ENCODE data around the gene FZR1. TPM values are rescaled to one million over a fixed set of nuclear protein-coding genes. Genes with fewer than 3 reads are reported as not detected.

FZR1 gene
- total and polyA plus RNA-seq, 2 of the 13 experiments (the other 11 are each of a cell fraction or from before 2014, with no cell fraction given) = 29.0 to 30.8 TPM

- TF ChIP-seq ATF4 (CRISPR knock-in tag; IDR thresholded peaks at IDR 0.05) (no peak), ZNF615 (CRISPR knock-in tag; IDR thresholded peaks at IDR 0.05; ENCODE audit: borderline replicate concordance) (no peak), NKX3-1 (CRISPR knock-in tag; IDR thresholded peaks at IDR 0.05) (peak; percentile 32; the same call in 1 of the 2 replicates), ZZZ3 (CRISPR knock-in tag; IDR thresholded peaks at IDR 0.05; ENCODE audit: borderline replicate concordance) (no peak), RFX5 (IDR thresholded peaks at IDR 0.05; ENCODE audit: low read depth, low read length) (no peak), ZNF674 (CRISPR knock-in tag; IDR thresholded peaks at IDR 0.05; ENCODE audit: low read depth) (no peak), ZBED4 (CRISPR knock-in tag; IDR thresholded peaks at IDR 0.05; ENCODE audit: borderline replicate concordance) (peak; percentile 45; the same call in 1 of the 2 replicates), ZNF296 (CRISPR knock-in tag; conservative IDR thresholded peaks at IDR 0.05) (peak; percentile 54; the same call in 1 of the 2 replicates), SOX6 (IDR thresholded peaks at IDR 0.05) (no peak), SOX6 (CRISPR knock-in tag; IDR thresholded peaks at IDR 0.05) (0 out of 2 replicates have a peak, but pooled peaks have one; percentile 36), ZNF878 (CRISPR knock-in tag; IDR thresholded peaks at IDR 0.05) (peak; percentile 80; the same call in 1 of the 2 replicates), ZNF557 (CRISPR knock-in tag; IDR thresholded peaks at IDR 0.05) (no peak), HNRNPH1 (optimal IDR thresholded peaks at IDR 0.05; ENCODE audit: low read depth, low read length) (no peak), ZNF18 (CRISPR knock-in tag; IDR thresholded peaks at IDR 0.05; ENCODE audit: insufficient replicate concordance) (peak; percentile 71), DNMT1 (CRISPR knock-in tag; IDR thresholded peaks at IDR 0.05) (0 out of 2 replicates have a peak, but pooled peaks have one; percentile 59), SP1 (IDR thresholded peaks at IDR 0.05) (no peak), SP1 (CRISPR knock-in tag; IDR thresholded peaks at IDR 0.05) (no peak), ARID2 (CRISPR knock-in tag; IDR thresholded peaks at IDR 0.05; ENCODE audit: borderline replicate concordance) (peak; percentile 81; the same call in 1 of the 2 replicates), THRA (CRISPR knock-in tag; IDR thresholded peaks at IDR 0.05; ENCODE audit: borderline replicate concordance) (peak; percentile 52; the same call in 1 of the 2 replicates), MEF2D (CRISPR knock-in tag; IDR thresholded peaks at IDR 0.05) (peak; percentile 58; the same call in 1 of the 2 replicates), SNAPC2 (CRISPR knock-in tag; IDR thresholded peaks at IDR 0.05) (peak; percentile 78; the same call in 1 of the 2 replicates), GZF1 (CRISPR knock-in tag; IDR thresholded peaks at IDR 0.05) (peak; percentile 31; the same call in 1 of the 2 replicates)
Measured at GRCh38 chr19:3481241-3482090, 24.6 kb upstream of the FZR1 start (continued).

Measured in HepG2 (cell line).